ENCODE measurements around the gene DUSP10. TPM values are rescaled to one million over a fixed set of nuclear protein-coding genes. Genes with fewer than 3 reads are reported as not detected.

DUSP10 gene
- polyA plus RNA-seq, 1 donor from 2014 or later = 2.0 TPM

- no peak overlapping the region for H3K4me3 ChIP-seq (ENCODE audit: low read length)
- H3K27ac ChIP-seq (ENCODE audit: low read length) = no peak overlapping the region
- no peaks in the 10 kb centered on the region for H3K27me3 ChIP-seq (ENCODE audit: insufficient read depth, low read depth, low read length)
- H2AFZ ChIP-seq (ENCODE audit: low read depth, low read length) = no peak overlapping the region
- TF ChIP-seq POLR2AphosphoS5 (IDR thresholded peaks at IDR 0.05) (no peak), TAF1 (IDR thresholded peaks at IDR 0.05; ENCODE audit: low read depth) (no peak), CTCF (IDR thresholded peaks at IDR 0.05; ENCODE audit: poor library complexity, severe bottlenecking) (no peak), SMC3 (conservative IDR thresholded peaks at IDR 0.05; ENCODE audit: poor library complexity) (no peak), RAD21 (conservative IDR thresholded peaks at IDR 0.05) (no peak), EZH2 (IDR thresholded peaks at IDR 0.05; ENCODE audit: borderline replicate concordance, insufficient read depth, low read length, poor library complexity, severe bottlenecking) (no peak), REST (IDR thresholded peaks at IDR 0.05; ENCODE audit: borderline replicate concordance) (no peak), EP300 (conservative IDR thresholded peaks at IDR 0.05; ENCODE audit: poor library complexity, severe bottlenecking) (no peak), MXI1 (conservative IDR thresholded peaks at IDR 0.05; ENCODE audit: poor library complexity, severe bottlenecking) (no peak)
- no peak overlapping the region for H3K9ac ChIP-seq (ENCODE audit: low read length)
- no peaks in the 10 kb centered on the region for H3K36me3 ChIP-seq (ENCODE audit: insufficient read depth, low read length)
- no peaks in the 10 kb centered on the region for H4K20me1 ChIP-seq (ENCODE audit: insufficient read depth)
- no peaks in the 10 kb centered on the region for H3K9me3 ChIP-seq (ENCODE audit: low read length)
- no peak overlapping the region for H3K4me2 ChIP-seq (ENCODE audit: low read length)
- no peaks in the 10 kb centered on the region for H3F3A ChIP-seq (ENCODE audit: insufficient read depth, low read length, poor library complexity, severe bottlenecking)
- H3K9me2 ChIP-seq (ENCODE audit: insufficient read depth, low read length) = no peaks in the 10 kb centered on the region
- H3K79me2 ChIP-seq (replicated peaks; ENCODE audit: insufficient read depth, low read length) = no peaks in the 10 kb centered on the region
Measured at GRCh38 chr1:221774054-221774842, 32.4 kb upstream of the DUSP10 start.

GRCh38 chr1:221773383-221773782, 31.5 kb upstream of the DUSP10 start:
- H3K4me3 ChIP-seq (ENCODE audit: low read length) = no peak overlapping the region
- H3F3A ChIP-seq (ENCODE audit: insufficient read depth, low read length, poor library complexity, severe bottlenecking) = no peaks in the 10 kb centered on the region
- no peak overlapping the region for H3K9ac ChIP-seq (ENCODE audit: low read length)
- TF ChIP-seq TAF1 (IDR thresholded peaks at IDR 0.05; ENCODE audit: low read depth) = no peak
- no peak for TF ChIP-seq SMC3 (conservative IDR thresholded peaks at IDR 0.05; ENCODE audit: poor library complexity)
- TF ChIP-seq RAD21 (conservative IDR thresholded peaks at IDR 0.05) = no peak
- TF ChIP-seq EZH2 (IDR thresholded peaks at IDR 0.05; ENCODE audit: borderline replicate concordance, insufficient read depth, low read length, poor library complexity, severe bottlenecking) = no peak
- no peak for TF ChIP-seq REST (IDR thresholded peaks at IDR 0.05; ENCODE audit: borderline replicate concordance)
- no peak for TF ChIP-seq POLR2AphosphoS5 (IDR thresholded peaks at IDR 0.05)
- no peaks in the 10 kb centered on the region for H3K36me3 ChIP-seq (ENCODE audit: insufficient read depth, low read length)
- H3K4me2 ChIP-seq (ENCODE audit: low read length) = no peak overlapping the region
- no peaks in the 10 kb centered on the region for H3K9me2 ChIP-seq (ENCODE audit: insufficient read depth, low read length)
- H3K27ac ChIP-seq (ENCODE audit: low read length) = no peak overlapping the region
- H3K27me3 ChIP-seq (ENCODE audit: insufficient read depth, low read depth, low read length) = no peaks in the 10 kb centered on the region
- no peaks in the 10 kb centered on the region for H4K20me1 ChIP-seq (ENCODE audit: insufficient read depth)
- H2AFZ ChIP-seq (ENCODE audit: low read depth, low read length) = no peak overlapping the region
- H3K79me2 ChIP-seq (replicated peaks; ENCODE audit: insufficient read depth, low read length) = no peaks in the 10 kb centered on the region
- H3K9me3 ChIP-seq (ENCODE audit: low read length) = no peaks in the 10 kb centered on the region
